HG03196 (cell line): ENCODE data around the gene TUG1.

ENCODE experiments used
- ATAC-seq: cut with Tn5 transposase; IDR thresholded peaks from one replicate; pipeline ENCODE4 v1.9.1; 2021; ENCODE audit not compliant: unreplicated experiment

The TUG1 gene

DNA sequence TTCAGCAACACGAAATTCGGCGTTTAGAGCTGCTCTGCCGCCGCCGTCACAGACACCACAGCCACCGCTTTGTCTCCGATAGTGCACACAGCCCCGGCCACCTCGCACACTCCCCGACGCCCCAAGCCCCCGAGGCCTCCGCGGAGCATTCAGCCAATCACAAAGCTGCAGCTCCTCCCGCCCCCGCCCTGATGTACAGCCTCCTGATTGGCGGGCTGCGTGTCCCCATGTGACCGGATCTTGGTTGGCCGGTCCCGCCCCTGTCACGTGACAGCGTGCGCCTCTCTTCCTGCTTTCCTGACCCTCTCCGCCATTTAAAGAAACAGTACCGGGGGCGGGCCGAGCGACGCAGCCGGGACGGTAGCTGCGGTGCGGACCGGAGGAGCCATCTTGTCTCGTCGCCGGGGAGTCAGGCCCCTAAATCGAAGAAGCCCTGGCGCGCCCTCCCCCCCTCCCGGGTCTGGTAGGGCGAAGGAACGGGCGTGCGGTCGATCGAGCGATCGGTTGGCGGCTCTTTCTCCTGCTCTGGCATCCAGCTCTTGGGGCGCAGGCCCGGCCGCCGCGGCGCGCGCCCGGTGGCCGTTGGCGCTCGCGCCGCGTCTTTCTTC is at the start of gene TUG1:
TUG1 (plus strand) TSS at position 342 of the 608 bp plus-strand sequence.
- ATAC-seq, result peak; percentile 82

DNA sequence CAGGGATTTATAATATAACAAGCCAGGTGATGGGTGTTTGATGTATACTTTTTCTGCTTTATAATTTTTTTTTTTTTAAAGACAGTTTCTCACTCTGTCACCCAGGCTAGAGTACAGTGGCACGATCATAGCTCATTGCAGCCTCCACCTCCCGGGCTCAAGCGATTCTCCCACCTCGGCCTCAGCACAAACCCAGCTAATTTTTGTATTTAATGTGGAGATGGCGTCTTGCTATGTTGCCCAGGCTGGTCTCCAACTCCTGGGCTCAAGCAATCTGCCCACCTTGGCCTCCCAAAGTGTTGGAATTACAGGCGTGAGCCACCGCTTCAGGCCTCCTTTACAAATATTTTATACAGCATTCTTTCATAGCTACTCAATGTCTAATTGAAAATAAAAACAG is 49.1 kb upstream of the TUG1 start:
- no peak for ATAC-seq

DNA sequence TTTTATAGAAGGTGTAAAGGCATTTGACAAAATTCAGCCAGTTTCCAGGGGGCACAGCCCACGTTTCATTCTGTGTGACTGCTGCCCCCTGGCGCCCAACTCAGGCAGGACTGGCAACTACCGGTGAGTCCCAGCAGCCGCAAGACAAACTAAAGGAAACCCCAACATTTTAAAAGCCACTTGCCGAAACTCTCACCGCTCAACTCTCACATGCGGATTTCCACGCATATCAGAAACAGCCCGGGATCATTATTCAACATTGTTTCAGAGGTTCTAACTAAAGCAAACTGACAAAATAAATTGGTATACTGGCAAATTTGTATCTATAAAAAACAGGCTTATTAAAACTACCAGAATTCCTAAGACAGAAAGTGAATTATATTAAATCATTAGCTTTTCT is 48.7 kb upstream of the TUG1 start:
- no peak for ATAC-seq

DNA sequence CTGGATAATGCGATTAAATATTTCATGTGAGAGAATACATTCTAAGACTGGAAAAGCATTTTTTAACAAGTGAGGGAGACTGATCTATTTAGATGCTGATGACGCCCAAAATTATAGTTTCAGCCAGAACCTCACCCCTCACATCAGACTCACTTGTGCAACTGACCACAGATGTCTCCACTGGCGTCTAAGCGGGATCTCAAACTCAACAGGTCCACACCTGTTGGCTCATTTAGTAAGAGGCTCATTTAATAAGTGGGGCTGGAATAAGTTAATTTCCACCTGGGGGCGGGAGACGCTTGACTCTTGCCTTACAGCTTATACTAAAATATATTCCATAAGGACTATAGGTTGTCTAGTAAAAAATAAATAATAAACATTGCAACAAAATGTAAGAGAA is 48.0 kb upstream of the TUG1 start:
- ATAC-seq, result no peak

DNA sequence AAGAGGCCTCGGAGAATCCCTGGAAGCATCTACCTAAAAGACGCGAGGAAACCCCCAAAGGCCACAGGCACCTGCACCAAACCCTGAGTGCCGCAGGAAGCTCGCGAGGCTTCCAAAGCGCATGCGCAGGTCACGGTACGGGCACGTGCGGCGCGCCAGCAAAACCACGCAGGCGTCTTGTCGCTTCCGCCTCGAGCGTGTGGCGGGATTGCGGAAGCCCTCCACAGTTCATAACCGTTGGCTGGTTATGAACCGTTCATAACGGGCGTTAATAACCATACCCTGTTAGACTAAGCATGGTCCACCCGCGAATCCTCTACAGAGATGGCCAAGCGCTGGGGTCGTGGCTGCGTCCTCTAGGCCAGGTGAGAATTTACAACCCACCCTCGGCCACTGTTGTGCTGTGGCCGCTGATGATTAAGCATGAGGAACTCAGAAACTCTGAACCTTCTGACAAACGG is 46.9 kb upstream of the TUG1 start:
- no peak for ATAC-seq

DNA sequence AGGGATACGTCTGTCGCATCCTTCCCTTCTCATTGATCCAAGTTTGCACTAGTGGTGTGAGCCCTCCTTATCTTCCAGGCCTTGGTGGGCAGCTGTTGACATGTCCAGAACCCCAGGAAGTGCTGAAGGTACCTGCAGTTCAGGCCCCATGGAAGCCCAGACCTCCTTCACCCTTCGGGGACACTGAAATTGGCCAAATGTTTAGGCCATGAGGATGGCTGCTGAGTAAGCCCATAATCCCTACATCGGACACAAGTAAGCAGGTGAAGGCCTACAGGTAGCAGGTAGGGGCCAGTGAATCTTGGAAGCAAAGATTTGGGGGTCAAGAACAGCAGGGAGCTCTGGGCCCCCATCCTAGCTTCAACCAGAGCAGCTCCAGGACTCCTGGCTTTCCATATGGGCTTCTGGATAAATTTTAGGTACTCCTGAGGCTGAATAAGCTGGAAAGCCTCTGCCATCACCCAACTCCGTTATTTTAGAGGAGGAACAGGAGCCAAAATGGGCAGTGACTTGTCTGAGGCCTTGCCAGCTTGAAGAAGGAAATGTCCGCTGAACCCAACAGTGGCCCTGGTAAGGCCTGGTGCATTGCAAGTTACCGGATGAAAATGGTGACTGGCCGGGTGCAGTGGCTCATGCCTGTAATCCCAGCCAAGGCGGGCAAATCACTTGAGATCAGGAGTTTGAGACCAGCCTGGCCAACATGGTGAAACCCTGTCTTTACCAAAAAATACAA is 45.7 kb upstream of the TUG1 start:
- no peak for ATAC-seq

DNA sequence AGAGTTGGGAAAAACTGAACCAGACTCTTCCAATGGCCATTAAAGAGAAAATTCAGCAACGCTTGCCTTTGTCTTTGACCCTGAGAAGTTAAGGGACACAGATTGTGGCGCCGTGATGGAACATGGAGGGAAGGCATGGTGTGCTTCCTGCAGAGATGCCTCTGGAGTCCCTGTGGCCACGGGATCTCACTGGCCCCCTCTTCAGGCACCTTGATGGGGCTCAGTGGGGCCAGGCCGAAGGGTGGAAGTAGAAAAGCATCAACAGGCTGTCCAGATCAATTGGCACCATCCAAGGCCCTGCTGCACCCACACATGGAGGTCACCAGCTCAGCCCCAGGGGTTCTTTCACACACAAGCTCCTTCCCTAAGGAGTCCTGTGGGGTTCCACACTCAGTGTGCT is 43.4 kb upstream of the TUG1 start:
- ATAC-seq, result no peak

DNA sequence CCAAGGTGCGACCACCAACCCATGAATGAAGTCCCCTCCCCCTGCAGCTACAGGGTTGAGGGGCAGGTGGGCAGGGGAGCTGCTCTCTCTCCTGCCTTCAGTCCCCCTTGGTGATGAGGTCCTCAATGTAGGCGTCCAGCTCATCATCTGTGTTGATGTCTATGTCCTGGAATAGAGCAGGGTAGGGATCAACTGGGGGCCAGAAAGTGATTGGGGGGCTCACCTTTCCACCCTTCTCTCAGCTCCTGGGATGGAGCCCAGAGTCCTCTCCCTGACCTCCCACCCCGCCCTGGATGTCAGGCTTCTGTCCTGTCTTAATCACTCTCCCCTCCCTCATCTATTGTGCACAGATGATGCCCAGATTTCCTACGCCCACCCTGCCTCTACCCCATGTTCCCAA is 42.4 kb upstream of the TUG1 start:
- no peak for ATAC-seq

DNA sequence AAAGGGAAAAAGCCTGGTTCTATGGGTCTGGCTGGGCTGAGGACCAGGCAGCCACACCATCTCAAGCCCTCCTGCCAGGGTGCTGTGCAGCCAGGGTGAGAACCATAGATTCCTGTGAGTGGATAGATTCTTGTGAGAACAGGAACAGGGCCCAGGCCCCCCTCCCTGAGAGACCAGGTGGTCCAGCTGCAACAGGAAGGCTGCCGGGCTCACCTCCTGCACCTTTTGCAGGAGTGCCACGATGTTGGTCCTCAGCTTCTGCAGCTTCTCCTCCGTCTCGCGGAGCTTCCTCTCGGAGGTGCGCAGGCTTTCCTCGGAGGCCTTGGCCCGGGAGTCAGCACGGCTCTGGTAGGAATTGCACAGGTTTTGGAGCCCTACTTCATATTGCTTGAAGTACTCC is 41.3 kb upstream of the TUG1 start:
- no peak for ATAC-seq

DNA sequence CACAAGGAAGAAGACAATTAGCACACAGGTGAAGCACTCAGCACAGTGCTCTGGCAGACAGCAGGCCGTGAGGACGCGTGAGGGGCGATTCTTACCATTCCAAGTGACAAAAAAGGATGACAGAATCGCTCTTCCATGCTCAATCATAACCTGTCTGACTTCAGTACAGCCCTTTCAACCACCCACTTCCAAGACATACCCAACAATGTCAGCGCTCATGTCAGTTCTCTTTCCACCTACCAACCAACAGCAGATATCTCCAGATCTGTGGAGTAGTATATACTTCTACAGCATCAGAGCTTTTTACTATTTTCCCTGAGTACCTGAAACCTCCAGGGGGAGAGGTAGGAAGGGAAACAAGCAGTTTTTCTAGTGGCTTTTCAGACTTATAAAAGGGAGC is 40.7 kb upstream of the TUG1 start:
- ATAC-seq, result no peak

DNA sequence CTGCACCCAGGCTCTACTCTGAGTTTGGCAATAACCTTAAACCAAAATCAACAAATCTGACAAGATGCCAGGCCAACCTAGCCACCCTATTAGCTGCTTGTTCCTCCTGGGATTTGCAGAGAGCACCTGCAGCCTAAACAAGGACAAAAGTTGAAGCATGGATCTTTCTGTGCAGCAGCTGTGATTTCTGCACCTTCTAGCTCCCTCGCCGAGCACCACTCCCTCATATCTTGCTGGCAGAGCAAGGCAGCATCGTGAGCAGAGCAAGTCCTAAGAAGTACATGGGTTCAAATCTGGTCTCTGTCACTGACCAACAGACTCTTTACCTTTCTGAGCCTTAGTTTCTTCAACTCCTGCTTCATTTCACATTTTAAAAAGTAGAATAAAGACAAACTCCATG is 38.8 kb upstream of the TUG1 start:
- ATAC-seq, result no peak

DNA sequence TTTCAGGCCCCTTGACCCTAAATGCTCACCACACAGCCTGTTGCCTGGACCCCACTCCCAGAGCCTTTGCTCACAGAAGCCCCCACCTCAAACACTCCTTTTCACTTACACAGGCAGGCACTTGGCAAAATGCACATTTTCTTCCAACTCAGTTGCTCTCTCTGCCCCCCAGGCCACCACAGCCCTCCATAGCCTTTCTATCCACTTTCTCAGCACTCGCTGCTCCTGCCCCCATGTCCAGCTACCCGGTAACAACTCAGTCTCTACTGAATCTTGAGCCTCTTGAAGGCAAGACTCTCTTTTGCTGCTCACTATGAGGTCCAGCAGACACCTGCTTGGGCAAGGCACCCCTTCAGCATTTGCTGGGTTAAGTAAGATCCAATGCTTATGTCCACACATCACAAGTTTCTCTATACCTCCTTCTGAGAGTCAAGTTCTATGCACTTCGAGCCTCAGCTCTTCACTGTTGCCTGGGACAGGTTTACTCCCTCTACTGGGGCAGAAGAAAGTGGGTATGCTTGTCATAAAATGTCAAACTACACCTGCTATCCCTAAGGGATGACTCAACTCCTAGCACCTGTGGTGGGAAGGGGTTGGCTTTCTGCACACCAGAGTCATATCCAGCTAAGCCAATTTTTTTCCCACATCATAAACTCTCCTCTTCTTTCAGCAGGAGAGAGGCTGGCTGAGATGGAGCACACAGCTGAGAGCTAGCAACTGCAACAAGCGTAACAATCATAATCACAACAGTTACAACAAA is 37.3 kb upstream of the TUG1 start:
- ATAC-seq, result no peak

DNA sequence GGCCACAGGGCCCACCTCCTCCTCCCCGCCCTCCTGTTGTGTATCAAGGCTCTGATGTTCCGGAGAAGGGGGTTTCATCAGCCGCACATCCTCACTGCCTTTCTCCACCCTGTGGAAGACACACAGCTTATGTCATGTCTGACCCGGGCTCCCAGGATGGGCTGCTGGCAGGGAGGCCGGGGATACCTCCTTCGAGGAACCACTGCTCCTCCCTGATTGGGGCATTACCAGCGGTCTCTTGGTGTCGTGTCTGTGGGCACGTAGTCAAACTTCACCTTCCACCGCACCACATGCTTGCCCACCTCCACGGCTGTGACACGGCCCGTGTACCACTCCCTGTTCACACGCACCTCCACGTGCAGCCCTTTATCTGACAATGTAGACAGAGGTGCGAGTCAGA is 36.4 kb upstream of the TUG1 start:
- ATAC-seq, result no peak

DNA sequence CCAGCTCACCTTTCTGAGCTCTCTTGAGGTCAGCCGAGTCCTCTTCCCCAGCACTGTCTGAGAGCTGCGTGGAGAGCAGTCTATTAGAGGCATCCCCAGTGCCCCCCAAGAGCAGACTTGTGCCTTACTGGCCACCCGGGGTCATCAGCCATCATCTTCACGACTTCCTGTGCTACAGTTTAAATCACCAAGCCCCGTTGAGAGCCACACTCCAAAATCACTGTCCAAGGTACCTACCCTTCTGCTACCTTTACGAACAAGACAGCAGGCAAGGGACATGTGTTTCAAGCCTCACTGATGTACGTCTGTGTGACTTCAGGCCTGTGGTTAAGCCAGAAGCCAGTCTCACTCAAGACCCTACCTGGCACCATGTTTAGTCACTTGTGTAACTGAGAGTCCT is 35.6 kb upstream of the TUG1 start:
- ATAC-seq, result no peak

DNA sequence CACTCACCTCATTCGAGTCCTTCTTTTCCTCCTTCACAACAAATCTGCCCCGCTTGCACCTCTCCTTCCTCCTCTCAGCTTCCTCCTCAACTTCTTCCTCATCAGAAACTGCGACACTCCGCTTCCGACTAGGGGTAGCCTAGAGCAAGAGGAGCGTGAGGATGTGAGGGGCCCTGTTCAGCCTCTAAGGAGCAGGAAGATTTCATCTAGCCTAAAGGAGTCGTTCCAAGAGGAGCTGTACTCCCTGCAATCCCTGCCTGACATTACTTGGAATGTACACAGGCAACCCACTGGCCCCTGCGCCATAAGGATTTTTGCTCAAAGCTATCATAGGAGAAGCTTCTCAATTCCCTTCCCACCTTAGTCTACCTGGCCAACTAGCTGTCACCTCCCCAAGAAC is 35.0 kb upstream of the TUG1 start:
- ATAC-seq, result no peak

DNA sequence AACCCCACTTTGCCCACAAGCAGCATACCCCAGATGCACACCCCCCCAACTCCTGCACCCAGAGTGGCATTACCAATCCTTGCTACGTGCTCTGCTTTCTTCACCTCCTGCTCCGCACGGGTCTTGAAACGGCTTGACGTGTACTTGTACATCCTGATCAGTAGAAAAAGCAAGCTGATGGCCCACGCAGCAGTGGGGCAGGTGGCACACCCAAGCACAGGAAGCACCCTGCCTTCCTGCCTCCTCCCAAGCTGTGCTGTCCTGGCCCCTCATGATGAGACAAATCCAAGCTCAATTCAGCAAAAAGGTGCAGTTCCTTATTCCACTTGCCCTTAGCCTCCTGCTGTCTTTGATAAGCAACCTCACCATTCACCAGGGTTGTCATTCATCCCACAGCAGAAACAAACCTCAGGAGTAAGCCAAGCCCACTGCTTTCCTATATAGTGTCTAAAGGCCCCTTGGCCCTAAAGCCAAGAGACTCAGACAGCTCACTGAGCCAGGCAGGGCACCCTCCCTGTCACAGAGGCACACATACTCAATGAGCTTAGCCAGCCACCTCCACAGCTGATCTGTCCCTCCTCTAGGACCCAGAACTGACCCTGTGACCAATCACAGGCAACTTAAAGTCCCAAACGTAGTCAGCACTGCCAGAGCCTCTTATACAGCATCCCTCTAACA is 28.2 kb upstream of the TUG1 start:
- no peak for ATAC-seq

DNA sequence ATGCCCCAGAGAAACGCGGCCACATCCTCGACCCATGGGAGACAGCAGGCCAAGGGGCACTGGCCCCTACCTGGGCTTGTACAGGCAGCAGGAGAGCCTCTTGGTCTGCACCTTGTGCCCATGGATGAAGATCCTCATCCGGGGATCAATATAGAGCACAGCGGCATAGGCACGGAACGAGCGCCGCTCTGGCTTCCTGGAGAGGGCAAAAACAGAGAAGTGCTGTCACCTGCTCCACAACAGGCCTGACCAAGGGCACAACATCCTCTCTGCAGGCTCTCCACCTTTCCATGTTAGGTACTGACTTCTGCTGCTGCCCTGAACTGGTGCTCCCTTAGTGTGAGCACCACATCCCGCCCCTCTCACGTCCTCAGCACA is 27.7 kb upstream of the TUG1 start:
- ATAC-seq, result no peak

DNA sequence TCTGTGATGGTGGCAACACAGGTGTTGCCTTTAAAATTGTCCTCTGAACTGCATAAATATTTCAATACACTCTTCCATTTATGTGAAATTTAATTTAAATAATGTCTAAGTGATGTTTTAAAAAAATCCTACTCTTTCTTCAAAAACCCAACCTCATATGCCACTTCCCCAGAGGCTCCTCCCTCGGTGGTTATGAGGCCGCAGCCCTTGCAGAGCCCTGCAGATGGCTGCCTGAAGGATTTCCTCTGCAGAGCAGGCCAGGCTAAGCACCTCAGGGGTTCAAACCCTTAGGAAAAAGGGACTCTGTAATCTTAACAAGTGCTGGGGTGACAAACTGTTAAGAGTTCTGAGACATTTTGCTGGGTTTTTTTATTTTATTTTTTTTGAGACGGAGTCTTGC is 25.7 kb upstream of the TUG1 start:
- no peak for ATAC-seq

DNA sequence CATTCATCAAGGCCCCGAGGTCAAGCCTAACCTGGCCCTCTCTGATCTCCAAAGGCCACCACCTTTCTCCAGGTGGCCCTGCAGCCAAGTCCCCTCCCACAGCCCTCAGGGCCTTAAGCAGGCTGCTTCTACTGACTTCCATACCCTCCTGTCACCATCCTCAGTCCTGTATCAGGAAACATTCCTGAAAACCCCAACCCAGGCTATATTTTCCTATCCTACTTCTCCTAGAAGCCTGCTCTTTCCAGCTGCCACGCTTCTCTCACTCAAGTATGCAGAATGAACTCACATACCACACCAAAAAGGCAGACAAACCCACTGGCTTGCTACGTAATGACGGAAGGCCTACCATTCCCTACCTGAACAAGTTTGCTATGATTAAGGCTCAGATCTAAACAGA is 24.1 kb upstream of the TUG1 start:
- no peak for ATAC-seq

DNA sequence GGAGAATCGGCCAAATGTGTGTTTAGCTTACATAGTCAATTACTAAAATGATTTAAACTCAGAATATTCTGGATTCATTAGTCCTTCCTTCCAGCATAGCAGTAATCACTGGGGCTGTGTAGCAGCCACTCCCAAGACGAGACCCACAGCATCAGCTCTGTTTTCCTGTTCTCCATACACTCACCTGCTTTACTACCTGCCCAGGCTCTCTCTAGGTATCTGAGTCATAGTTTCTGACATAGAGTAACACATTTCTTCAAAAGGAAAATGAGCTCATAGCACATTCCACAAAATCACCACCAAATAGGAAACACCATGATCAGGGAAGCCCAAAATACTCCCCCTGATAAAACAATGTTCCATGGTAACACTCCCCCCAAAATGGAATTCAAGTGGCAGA is 23.4 kb upstream of the TUG1 start:
- no peak for ATAC-seq

DNA sequence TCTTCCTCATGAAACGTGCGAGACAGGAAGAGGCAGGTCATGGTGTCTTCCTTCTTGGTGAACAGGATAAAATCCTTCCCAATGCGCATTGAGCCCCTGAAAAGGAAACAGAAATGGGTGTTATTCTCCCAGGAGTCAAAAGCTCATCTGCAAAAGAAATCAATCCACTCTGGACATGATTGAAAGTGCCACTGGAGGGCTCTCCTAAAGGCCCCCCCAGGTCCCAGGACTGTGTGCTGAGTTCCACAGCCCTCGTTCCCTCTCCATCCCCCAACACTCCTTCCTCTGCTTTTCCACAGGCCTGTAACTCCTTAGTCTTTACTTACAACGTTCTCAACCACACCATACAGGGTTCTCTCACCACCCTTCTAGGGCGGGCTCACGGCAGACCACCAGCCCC is 22.7 kb upstream of the TUG1 start:
- no peak for ATAC-seq
